ENCODE measurements around the gene ITGAD. TPM values are rescaled to one million over a fixed set of nuclear protein-coding genes. Genes with fewer than 3 reads are reported as not detected.
"Not testable (repeated sequence)": the region's sequence is repeated elsewhere in the genome, so short reads cannot be mapped to it uniquely, and the experiment has no call there.

ITGAD gene
- total RNA-seq, 3 donors from 2014 or later: 0.16 to 0.44 TPM; not detected in 1

DNA sequence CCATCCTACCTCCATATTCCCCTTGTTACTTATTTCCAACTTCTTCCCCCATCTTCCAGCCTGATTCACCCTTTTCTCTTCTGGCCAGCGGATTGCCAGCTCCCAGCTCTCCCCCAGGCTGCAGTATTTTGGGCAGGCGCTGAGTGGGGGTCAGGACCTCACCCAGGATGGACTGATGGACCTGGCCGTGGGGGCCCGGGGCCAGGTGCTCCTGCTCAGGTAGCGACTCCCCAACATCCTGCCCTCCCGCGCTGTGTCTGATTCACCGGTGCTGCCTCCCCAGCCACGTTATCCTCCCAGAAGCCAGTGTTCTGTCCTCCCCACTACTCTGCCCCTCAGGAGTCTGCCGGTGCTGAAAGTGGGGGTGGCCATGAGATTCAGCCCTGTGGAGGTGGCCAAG is 19.6 kb downstream of the ITGAD start:
- H3K4me1 ChIP-seq: no peaks in the 10 kb centered on the region
- H3K36me3 ChIP-seq: no peaks in the 10 kb centered on the region
- no peak overlapping the region for H3K4me3 ChIP-seq
- no peak for DNase-seq (ENCODE audit: low spot score in 2 of 2)
- no peak for TF ChIP-seq CTCF (IDR thresholded peaks at IDR 0.05)
- TF ChIP-seq POLR2A (IDR thresholded peaks at IDR 0.05): no peak
- no peak for TF ChIP-seq POLR2AphosphoS5 (IDR thresholded peaks at IDR 0.05)
- H3K9me3 ChIP-seq: no peaks in the 10 kb centered on the region
- intact Hi-C loops (cut with DNase I; ENCODE audit: low total_unique reads): no loop called here
- no peaks in the 10 kb centered on the region for H3K27me3 ChIP-seq
- no peak overlapping the region for H3K27ac ChIP-seq

GRCh38 chr16:31413381-31413780 is 20.2 kb downstream of the ITGAD start:
- intact Hi-C loops (cut with DNase I; ENCODE audit: low total_unique reads): no loop called here
- Histone ChIP-seq H3K36me3 (no peaks in the 10 kb centered on the region), H3K4me1 (no peaks in the 10 kb centered on the region), H3K9me3 (no peaks in the 10 kb centered on the region), H3K4me3 (no peak overlapping the region), H3K27ac (no peak overlapping the region), H3K27me3 (no peaks in the 10 kb centered on the region)
- DNase-seq (ENCODE audit: low spot score in 2 of 2): no peak
- TF ChIP-seq POLR2A (IDR thresholded peaks at IDR 0.05) (no peak), CTCF (IDR thresholded peaks at IDR 0.05) (no peak), POLR2AphosphoS5 (IDR thresholded peaks at IDR 0.05) (no peak)

DNA sequence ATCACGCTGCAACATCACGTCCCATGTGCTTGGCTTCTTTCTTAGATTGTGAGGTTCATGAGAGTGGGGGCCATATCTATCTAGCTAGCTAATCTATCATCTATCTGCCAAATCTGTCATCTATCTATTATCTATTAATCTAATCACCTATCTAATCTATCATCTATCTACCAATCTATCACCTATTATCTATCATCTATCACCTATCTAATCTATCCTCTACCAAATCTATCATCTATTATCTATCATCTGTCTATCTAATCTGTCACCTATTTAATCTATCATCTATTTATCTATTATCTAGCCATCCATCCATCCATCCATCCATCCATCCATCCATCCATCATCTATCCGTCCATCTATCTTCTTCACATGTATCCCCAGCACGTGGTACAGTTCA is 20.8 kb downstream of the ITGAD start:
- Histone ChIP-seq H3K9me3 (no peaks in the 10 kb centered on the region), H3K27me3 (no peaks in the 10 kb centered on the region), H3K4me1 (no peaks in the 10 kb centered on the region), H3K36me3 (no peaks in the 10 kb centered on the region), H3K4me3 (no peak overlapping the region), H3K27ac (no peak overlapping the region)
- no peak for DNase-seq (ENCODE audit: low spot score in 2 of 2)
- TF ChIP-seq POLR2AphosphoS5 (IDR thresholded peaks at IDR 0.05) (no peak), POLR2A (IDR thresholded peaks at IDR 0.05) (no peak), CTCF (IDR thresholded peaks at IDR 0.05) (no peak)
- intact Hi-C loops (cut with DNase I; ENCODE audit: low total_unique reads): no loop called here

- Histone ChIP-seq H3K36me3 (no peaks in the 10 kb centered on the region), H3K27me3 (no peaks in the 10 kb centered on the region), H3K4me1 (no peaks in the 10 kb centered on the region), H3K27ac (no peak overlapping the region), H3K4me3 (no peak overlapping the region), H3K9me3 (no peaks in the 10 kb centered on the region)
- DNase-seq (ENCODE audit: low spot score in 2 of 2): no peak
- no peak for TF ChIP-seq POLR2A (IDR thresholded peaks at IDR 0.05)
- no peak for TF ChIP-seq POLR2AphosphoS5 (IDR thresholded peaks at IDR 0.05)
- no peak for TF ChIP-seq CTCF (IDR thresholded peaks at IDR 0.05)
- intact Hi-C loops (cut with DNase I; ENCODE audit: low total_unique reads): no loop called here
Measured at GRCh38 chr16:31414706-31415105, 21.6 kb downstream of the ITGAD start.

GRCh38 chr16:31416371-31416770 is 23.2 kb downstream of the ITGAD start:
- Histone ChIP-seq H3K36me3 (no peaks in the 10 kb centered on the region), H3K27ac (no peak overlapping the region), H3K4me3 (no peak overlapping the region), H3K9me3 (no peaks in the 10 kb centered on the region), H3K27me3 (no peaks in the 10 kb centered on the region), H3K4me1 (no peaks in the 10 kb centered on the region)
- intact Hi-C loops (cut with DNase I; ENCODE audit: low total_unique reads): no loop called here
- DNase-seq (ENCODE audit: low spot score in 2 of 2): no peak
- TF ChIP-seq POLR2AphosphoS5 (IDR thresholded peaks at IDR 0.05): no peak
- TF ChIP-seq POLR2A (IDR thresholded peaks at IDR 0.05): no peak
- TF ChIP-seq CTCF (IDR thresholded peaks at IDR 0.05): no peak

- H3K4me3 ChIP-seq; H3K9me3 ChIP-seq; H3K36me3 ChIP-seq; H3K27me3 ChIP-seq; intact Hi-C loops (cut with DNase I; ENCODE audit: low total_unique reads); H3K4me1 ChIP-seq; DNase-seq (ENCODE audit: low spot score in 2 of 2); H3K27ac ChIP-seq: not testable (repeated sequence)
Measured at GRCh38 chr16:31417036-31417435, 23.9 kb downstream of the ITGAD start.

All from breast epithelium (tissue), 4 donors.